Measurements from ENCODE around the gene DHX9.

DNA sequence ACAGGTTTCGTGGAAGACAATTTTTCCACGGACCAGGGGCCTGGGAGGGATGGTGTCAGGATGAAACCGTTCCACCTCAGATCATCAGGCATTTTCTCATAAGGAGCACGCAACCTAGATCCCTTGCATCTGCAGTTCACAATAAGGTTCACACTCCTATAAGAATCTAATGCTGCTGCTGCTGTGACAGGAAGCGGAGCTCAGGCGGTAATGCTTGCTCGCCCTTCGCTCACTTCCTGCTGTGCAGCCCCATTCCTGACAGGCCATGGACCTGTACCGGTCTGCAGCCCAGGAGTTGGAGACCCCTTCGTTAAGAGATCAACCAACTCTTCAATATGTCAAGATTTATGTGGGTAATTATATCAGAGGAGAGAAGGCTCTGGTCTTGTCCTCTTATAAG lies 3.3 kb upstream of the DHX9 start:
- no peak for TF ChIP-seq EZH2 (IDR thresholded peaks at IDR 0.05; ENCODE audit: low read length, unreplicated experiment)
- TF ChIP-seq, protein P1, sequence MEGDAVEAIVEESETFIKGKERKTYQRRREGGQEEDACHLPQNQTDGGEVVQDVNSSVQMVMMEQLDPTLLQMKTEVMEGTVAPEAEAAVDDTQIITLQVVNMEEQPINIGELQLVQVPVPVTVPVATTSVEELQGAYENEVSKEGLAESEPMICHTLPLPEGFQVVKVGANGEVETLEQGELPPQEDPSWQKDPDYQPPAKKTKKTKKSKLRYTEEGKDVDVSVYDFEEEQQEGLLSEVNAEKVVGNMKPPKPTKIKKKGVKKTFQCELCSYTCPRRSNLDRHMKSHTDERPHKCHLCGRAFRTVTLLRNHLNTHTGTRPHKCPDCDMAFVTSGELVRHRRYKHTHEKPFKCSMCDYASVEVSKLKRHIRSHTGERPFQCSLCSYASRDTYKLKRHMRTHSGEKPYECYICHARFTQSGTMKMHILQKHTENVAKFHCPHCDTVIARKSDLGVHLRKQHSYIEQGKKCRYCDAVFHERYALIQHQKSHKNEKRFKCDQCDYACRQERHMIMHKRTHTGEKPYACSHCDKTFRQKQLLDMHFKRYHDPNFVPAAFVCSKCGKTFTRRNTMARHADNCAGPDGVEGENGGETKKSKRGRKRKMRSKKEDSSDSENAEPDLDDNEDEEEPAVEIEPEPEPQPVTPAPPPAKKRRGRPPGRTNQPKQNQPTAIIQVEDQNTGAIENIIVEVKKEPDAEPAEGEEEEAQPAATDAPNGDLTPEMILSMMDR (conservative IDR thresholded peaks at IDR 0.05; ENCODE audit: low read depth, low read length): no peak

All from PC-3 (cell line).